ENCODE data around the gene MAPK14. TPM values are rescaled to one million over a fixed set of nuclear protein-coding genes. Genes with fewer than 3 reads are reported as not detected.

The MAPK14 gene
- total RNA-seq, 1 donor from 2014 or later, result 37.3 TPM

- no peak overlapping the region for H3K27ac ChIP-seq
- peaks cover 8 to 28% of the 10 kb centered on the region in 2 donors for H3K36me3 ChIP-seq
- H3K9me3 ChIP-seq, result no peaks in the 10 kb centered on the region
- no peaks in the 10 kb centered on the region for H3K4me1 ChIP-seq
- no peak for DNase-seq (ENCODE audit: low spot score in 2 of 2)
- H3K27me3 ChIP-seq, result no peaks in the 10 kb centered on the region
- intact Hi-C loops (cut with DNase I), result no loop called here
- no peak for TF ChIP-seq CTCF (IDR thresholded peaks at IDR 0.05)
- H3K4me3 ChIP-seq, result no peak overlapping the region
Observed at GRCh38 chr6:36073587-36073986, 46.0 kb downstream of the MAPK14 start.

GRCh38 chr6:36075656-36076055 is 48.0 kb downstream of the MAPK14 start:
- H3K4me1 ChIP-seq, result no peaks in the 10 kb centered on the region
- no peaks in the 10 kb centered on the region for H3K27me3 ChIP-seq
- TF ChIP-seq CTCF (IDR thresholded peaks at IDR 0.05), result no peak
- DNase-seq (ENCODE audit: low spot score in 2 of 2), result no peak
- no peak overlapping the region for H3K4me3 ChIP-seq
- no peak overlapping the region for H3K27ac ChIP-seq
- H3K9me3 ChIP-seq, result peaks cover 0 to 1% of the 10 kb centered on the region in 2 donors
- H3K36me3 ChIP-seq, result peaks cover 21 to 43% of the 10 kb centered on the region in 2 donors
- intact Hi-C loops (cut with DNase I), result no loop called here

GRCh38 chr6:36076178-36077063 is 48.8 kb downstream of the MAPK14 start:
- no peak for DNase-seq (ENCODE audit: low spot score in 2 of 2)
- Histone ChIP-seq H3K27me3 (no peaks in the 10 kb centered on the region), H3K4me1 (no peaks in the 10 kb centered on the region), H3K36me3 (peaks cover 23 to 51% of the 10 kb centered on the region in 2 donors), H3K9me3 (peaks cover 0 to 7% of the 10 kb centered on the region in 2 donors), H3K4me3 (no peak overlapping the region), H3K27ac (no peak overlapping the region)
- intact Hi-C loops (cut with DNase I), result no loop called here
- TF ChIP-seq CTCF (IDR thresholded peaks at IDR 0.05), result no peak

- no peak overlapping the region for H3K27ac ChIP-seq
Observed at GRCh38 chr6:36078159-36078558, 50.6 kb downstream of the MAPK14 start.

GRCh38 chr6:36079601-36080000 is 52.0 kb downstream of the MAPK14 start:
- Histone ChIP-seq H3K4me1 (no peaks in the 10 kb centered on the region), H3K27ac (no peak overlapping the region), H3K9me3 (peaks cover 0 to 11% of the 10 kb centered on the region in 2 donors), H3K4me3 (no peak overlapping the region), H3K36me3 (peaks cover 46 to 80% of the 10 kb centered on the region in 2 donors), H3K27me3 (no peaks in the 10 kb centered on the region)
- intact Hi-C loops (cut with DNase I), result no loop called here
- TF ChIP-seq CTCF (IDR thresholded peaks at IDR 0.05), result no peak
- DNase-seq (ENCODE audit: low spot score in 2 of 2), result no peak

More at GRCh38 chr6:36078159-36078558, 50.6 kb downstream of the MAPK14 start:
- DNase-seq (ENCODE audit: low spot score in 2 of 2), result no peak
- no peaks in the 10 kb centered on the region for H3K4me1 ChIP-seq
- intact Hi-C loops (cut with DNase I), result no loop called here
- H3K27me3 ChIP-seq, result no peaks in the 10 kb centered on the region
- H3K36me3 ChIP-seq, result peaks cover 38 to 68% of the 10 kb centered on the region in 2 donors
- H3K9me3 ChIP-seq, result peaks cover 0 to 11% of the 10 kb centered on the region in 2 donors
- no peak overlapping the region for H3K4me3 ChIP-seq
- no peak for TF ChIP-seq CTCF (IDR thresholded peaks at IDR 0.05)
